Measurements from ENCODE around the gene PNRC2. TPM values are rescaled to one million over a fixed set of nuclear protein-coding genes. Genes with fewer than 3 reads are reported as not detected.

Gene PNRC2
- total RNA-seq, 1 donor from 2014 or later, result 113 TPM

DNA sequence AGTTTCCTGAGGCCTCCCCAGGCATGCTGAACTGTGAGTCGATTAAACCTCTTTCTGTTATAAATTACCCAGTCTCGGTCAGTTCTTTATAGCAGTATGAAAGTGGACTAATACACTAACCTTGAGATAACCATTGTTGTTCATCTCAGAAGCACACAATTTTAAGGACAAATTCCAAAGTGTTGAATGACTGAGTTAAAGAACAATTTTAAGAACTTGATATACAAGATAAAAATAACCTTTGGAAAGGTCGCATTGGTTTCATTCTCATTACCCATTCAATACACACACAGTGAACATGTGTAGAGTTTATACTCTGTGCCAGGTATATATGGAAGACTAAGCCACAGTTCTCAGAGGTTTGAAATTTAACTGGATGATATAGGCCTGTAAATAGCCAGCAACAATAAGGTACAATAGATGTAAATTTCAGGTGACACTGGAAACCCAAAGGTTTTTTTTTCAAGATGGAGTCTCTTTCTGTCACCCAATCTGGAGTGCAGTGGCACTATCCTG lies 39.6 kb downstream of the PNRC2 start:
- H3K36me3 Mint-ChIP-seq (ENCODE audit: low read depth, unreplicated experiment), result peaks cover 4% of the 10 kb centered on the region
- H3K4me1 Mint-ChIP-seq (ENCODE audit: unreplicated experiment), result peaks cover 2% of the 10 kb centered on the region
- H3K27me3 Mint-ChIP-seq (ENCODE audit: unreplicated experiment), result peaks cover 2% of the 10 kb centered on the region
- no peak for DNase-seq (ENCODE audit: low spot score)
- H3K27ac Mint-ChIP-seq (ENCODE audit: unreplicated experiment), result no peak overlapping the region
- H3K4me3 Mint-ChIP-seq (ENCODE audit: unreplicated experiment), result no peak overlapping the region
- TF ChIP-seq, protein P1, sequence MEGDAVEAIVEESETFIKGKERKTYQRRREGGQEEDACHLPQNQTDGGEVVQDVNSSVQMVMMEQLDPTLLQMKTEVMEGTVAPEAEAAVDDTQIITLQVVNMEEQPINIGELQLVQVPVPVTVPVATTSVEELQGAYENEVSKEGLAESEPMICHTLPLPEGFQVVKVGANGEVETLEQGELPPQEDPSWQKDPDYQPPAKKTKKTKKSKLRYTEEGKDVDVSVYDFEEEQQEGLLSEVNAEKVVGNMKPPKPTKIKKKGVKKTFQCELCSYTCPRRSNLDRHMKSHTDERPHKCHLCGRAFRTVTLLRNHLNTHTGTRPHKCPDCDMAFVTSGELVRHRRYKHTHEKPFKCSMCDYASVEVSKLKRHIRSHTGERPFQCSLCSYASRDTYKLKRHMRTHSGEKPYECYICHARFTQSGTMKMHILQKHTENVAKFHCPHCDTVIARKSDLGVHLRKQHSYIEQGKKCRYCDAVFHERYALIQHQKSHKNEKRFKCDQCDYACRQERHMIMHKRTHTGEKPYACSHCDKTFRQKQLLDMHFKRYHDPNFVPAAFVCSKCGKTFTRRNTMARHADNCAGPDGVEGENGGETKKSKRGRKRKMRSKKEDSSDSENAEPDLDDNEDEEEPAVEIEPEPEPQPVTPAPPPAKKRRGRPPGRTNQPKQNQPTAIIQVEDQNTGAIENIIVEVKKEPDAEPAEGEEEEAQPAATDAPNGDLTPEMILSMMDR (IDR thresholded peaks at IDR 0.05; ENCODE audit: unreplicated experiment), result no peak
- no peaks in the 10 kb centered on the region for H3K9me3 Mint-ChIP-seq (ENCODE audit: unreplicated experiment)

DNA sequence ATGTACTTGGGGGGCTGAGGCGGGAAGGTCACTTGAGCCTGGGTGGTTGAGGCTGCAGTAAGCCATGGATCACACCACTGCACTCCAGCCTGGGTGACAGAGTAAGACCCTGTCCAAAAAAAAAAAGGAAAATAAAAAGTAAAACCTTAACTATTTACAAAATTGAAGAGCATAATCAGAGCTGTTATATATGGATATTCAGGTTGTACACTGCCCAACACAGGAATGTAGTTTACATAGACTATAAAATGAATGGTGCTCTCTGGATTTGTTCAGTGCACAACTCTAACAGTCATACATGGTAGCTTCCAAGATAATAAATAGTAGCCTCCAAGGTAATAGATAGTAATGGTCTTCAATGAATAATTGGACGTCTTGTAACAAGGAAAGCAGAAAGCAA lies 43.1 kb downstream of the PNRC2 start:
- DNase-seq (ENCODE audit: low spot score), result no peak
- H3K4me3 Mint-ChIP-seq (ENCODE audit: unreplicated experiment), result no peak overlapping the region
- no peak overlapping the region for H3K27ac Mint-ChIP-seq (ENCODE audit: unreplicated experiment)
- peaks cover 5% of the 10 kb centered on the region for H3K27me3 Mint-ChIP-seq (ENCODE audit: unreplicated experiment)
- peaks cover 2% of the 10 kb centered on the region for H3K4me1 Mint-ChIP-seq (ENCODE audit: unreplicated experiment)
- no peaks in the 10 kb centered on the region for H3K36me3 Mint-ChIP-seq (ENCODE audit: low read depth, unreplicated experiment)
- H3K9me3 Mint-ChIP-seq (ENCODE audit: unreplicated experiment), result no peaks in the 10 kb centered on the region
- TF ChIP-seq, protein P1 (IDR thresholded peaks at IDR 0.05; ENCODE audit: unreplicated experiment), result no peak

DNA sequence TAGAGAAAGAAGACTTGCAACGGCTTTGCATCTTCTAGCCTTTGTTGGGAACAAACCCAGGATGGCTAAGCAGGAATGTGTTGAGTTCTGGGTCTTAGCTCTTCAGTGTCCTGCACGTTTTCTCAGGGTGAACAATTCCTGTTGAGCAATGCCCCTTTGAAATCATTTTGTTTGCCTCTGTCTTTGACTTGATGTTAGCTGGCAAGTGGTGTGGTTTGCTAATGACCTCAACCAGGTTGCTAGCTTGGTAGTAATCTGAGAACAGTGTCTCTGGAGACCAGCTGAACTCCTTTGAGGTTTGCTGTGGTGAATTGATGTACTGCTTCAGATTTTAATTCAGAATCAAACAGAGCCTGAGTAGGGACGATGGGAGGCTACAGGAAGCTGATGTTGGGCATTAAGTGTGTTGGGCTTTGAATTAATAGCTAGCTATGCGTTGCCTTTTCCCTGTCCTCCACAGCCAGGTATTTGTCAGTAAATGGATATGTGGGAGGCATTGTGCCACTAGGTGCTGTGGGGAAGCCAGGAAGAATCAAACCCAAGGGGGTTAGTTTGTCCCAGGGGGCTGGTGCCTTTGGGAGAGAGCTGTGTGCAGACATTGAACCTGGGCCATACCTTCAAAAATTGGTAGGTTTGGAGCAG lies 43.8 kb downstream of the PNRC2 start:
- Mint-ChIP-seq H3K4me3 (ENCODE audit: unreplicated experiment) (no peak overlapping the region), H3K9me3 (ENCODE audit: unreplicated experiment) (no peaks in the 10 kb centered on the region), H3K4me1 (ENCODE audit: unreplicated experiment) (peaks cover 2% of the 10 kb centered on the region), H3K36me3 (ENCODE audit: low read depth, unreplicated experiment) (no peaks in the 10 kb centered on the region), H3K27me3 (ENCODE audit: unreplicated experiment) (peaks cover 5% of the 10 kb centered on the region), H3K27ac (ENCODE audit: unreplicated experiment) (no peak overlapping the region)
- no peak for DNase-seq (ENCODE audit: low spot score)
- TF ChIP-seq, protein P1 (IDR thresholded peaks at IDR 0.05; ENCODE audit: unreplicated experiment), result no peak

DNA sequence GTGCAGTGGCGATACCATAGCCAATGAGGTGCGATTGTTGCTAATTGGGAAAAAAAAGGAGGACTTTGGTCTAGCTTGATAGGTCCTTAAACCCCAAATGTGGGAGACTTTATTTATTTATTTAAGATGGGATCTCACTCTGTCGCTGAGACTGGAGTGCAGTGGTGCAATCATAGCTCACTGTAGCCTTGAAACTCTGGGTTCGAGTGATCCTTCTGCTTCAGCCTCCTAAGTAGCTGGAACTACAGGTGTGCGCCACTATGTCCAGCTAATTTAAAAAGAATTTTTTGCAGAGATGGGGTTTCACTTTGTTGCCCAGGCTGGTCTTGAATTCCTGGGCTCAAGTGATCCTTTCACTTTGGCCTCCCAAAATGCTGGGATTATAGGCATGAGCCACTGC lies 44.5 kb downstream of the PNRC2 start:
- no peak overlapping the region for H3K27ac Mint-ChIP-seq (ENCODE audit: unreplicated experiment)
- TF ChIP-seq, protein P1 (IDR thresholded peaks at IDR 0.05; ENCODE audit: unreplicated experiment), result no peak
- DNase-seq (ENCODE audit: low spot score), result no peak
- no peaks in the 10 kb centered on the region for H3K36me3 Mint-ChIP-seq (ENCODE audit: low read depth, unreplicated experiment)
- no peaks in the 10 kb centered on the region for H3K9me3 Mint-ChIP-seq (ENCODE audit: unreplicated experiment)
- no peaks in the 10 kb centered on the region for H3K4me1 Mint-ChIP-seq (ENCODE audit: unreplicated experiment)
- H3K4me3 Mint-ChIP-seq (ENCODE audit: unreplicated experiment), result no peak overlapping the region
- H3K27me3 Mint-ChIP-seq (ENCODE audit: unreplicated experiment), result peaks cover 5% of the 10 kb centered on the region

DNA sequence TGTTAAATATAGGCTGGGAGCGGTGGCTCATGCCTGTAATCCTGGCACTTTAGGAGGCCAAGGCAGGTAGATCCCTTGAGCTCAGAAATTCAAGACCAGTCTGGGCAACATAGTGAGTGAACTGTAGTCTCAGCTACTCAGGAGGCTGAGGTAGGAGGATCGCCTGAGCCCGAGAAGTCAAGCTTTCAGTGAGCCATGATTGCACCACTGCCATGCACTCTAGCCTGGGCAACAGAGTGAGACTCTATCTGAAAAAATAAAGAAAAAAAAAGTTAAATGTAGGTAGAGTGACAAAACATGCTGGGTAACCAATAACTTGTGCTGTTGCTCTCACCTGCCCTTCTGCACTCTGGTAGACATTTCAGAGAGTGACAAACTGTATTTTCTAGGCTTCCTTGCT lies 45.5 kb downstream of the PNRC2 start:
- Mint-ChIP-seq H3K27me3 (ENCODE audit: unreplicated experiment) (peaks cover 5% of the 10 kb centered on the region), H3K4me1 (ENCODE audit: unreplicated experiment) (peaks cover 5% of the 10 kb centered on the region)
- TF ChIP-seq, protein P1 (IDR thresholded peaks at IDR 0.05; ENCODE audit: unreplicated experiment), result no peak

More for the DNA sequence above, 45.5 kb downstream of the PNRC2 start:
- Mint-ChIP-seq H3K4me3 (ENCODE audit: unreplicated experiment) (no peak overlapping the region), H3K9me3 (ENCODE audit: unreplicated experiment) (no peaks in the 10 kb centered on the region), H3K36me3 (ENCODE audit: low read depth, unreplicated experiment) (no peaks in the 10 kb centered on the region), H3K27ac (ENCODE audit: unreplicated experiment) (no peak overlapping the region)
- DNase-seq (ENCODE audit: low spot score), result no peak

Measured in endothelial cell (in vitro differentiated cells).